ENCODE measurements around the gene SPATS2L. TPM values are rescaled to one million over a fixed set of nuclear protein-coding genes. Genes with fewer than 3 reads are reported as not detected.

Gene SPATS2L
- polyA plus RNA-seq, 4 donors, result 66.7 to 104 (median 96.0) TPM

DNA sequence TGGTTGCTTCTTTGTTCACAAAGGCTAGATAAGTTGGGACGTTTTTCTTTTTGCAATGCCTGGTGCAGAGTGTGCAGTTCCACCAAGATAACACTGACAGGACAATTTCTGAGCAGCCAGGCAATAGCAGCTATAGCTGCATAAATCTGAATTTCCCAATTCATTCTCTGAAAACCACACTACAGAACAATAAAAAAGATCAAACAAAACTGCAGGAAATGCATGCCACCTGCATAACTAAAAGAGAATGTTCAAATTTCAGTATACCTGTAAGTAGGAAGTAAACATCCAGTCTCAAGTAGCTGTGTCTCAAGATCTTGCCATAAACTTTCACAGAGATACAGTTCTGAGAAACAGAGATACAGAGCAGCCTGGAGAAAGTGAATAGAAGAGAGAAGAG is 208.7 kb downstream of the SPATS2L start:
- no peak for DNase-seq
- no peak overlapping the region for H3K27ac ChIP-seq (ENCODE audit: low read depth in 1 of 3, low read length in 2 of 3)
- H3K36me3 ChIP-seq (ENCODE audit: control insufficient read depth in 3 of 3, insufficient read depth in 2 of 3, low read depth in 1 of 3, low read length in 3 of 3), result no peaks in the 10 kb centered on the region
- FAIRE-seq, result no peak
- H3K27me3 ChIP-seq (ENCODE audit: control insufficient read depth in 3 of 3, insufficient read depth in 3 of 3, low read length in 3 of 3), result no peaks in the 10 kb centered on the region
- H3K4me1 ChIP-seq (ENCODE audit: control insufficient read depth in 3 of 3, insufficient read depth in 2 of 3, low read depth in 1 of 3, low read length in 2 of 3), result peaks cover 0 to 5% (median 0%) of the 10 kb centered on the region in 3 donors
- WGBS, 3 donors, result 15 to 17% (median 16%) methylated on average over 1 of the region's 1 CpG
- H3K4me3 ChIP-seq (ENCODE audit: low read depth in 1 of 3, low read length in 3 of 3), result no peak overlapping the region
- peaks cover 0 to 7% of the 10 kb centered on the region in 2 donors for H3K9me3 ChIP-seq (ENCODE audit: control insufficient read depth in 2 of 2, insufficient read depth in 1 of 2, low read depth in 1 of 2, low read length in 1 of 2)

DNA sequence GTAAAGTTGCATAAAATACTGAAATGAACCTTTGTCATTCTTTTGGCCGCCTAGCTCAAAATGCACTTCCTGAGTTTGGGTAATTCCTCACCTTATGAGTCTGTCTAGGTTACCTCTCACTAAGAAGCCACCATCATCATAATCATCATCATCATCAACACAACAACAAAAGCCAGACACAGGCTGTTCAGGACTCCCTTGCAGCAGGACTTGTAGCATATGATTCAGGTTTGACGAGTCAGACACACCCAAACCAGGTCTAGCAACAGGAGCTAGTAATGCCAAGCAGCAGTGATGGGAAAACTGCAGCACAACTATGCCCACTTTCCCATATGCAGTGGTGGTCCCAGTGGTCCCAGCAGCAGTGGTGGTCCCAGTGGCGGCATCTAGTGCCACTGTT is 216.7 kb downstream of the SPATS2L start:
- H3K27ac ChIP-seq (ENCODE audit: low read depth in 1 of 3, low read length in 2 of 3), result peak overlapping the region in 1 of 3 donors; percentile 14
- no peak overlapping the region for H3K4me3 ChIP-seq (ENCODE audit: low read depth in 1 of 3, low read length in 3 of 3)
- H3K9me3 ChIP-seq (ENCODE audit: control insufficient read depth in 2 of 2, insufficient read depth in 1 of 2, low read depth in 1 of 2, low read length in 1 of 2), result no peaks in the 10 kb centered on the region
- H3K27me3 ChIP-seq (ENCODE audit: control insufficient read depth in 3 of 3, insufficient read depth in 3 of 3, low read length in 3 of 3), result no peaks in the 10 kb centered on the region
- H3K4me1 ChIP-seq (ENCODE audit: control insufficient read depth in 3 of 3, insufficient read depth in 2 of 3, low read depth in 1 of 3, low read length in 2 of 3), result peaks cover 1 to 15% (median 4%) of the 10 kb centered on the region in 3 donors
- peak; percentile 5 to 43 for DNase-seq
- no peaks in the 10 kb centered on the region for H3K36me3 ChIP-seq (ENCODE audit: control insufficient read depth in 3 of 3, insufficient read depth in 2 of 3, low read depth in 1 of 3, low read length in 3 of 3)
- no peak for FAIRE-seq
- 58 to 74% (median 71%) methylated on average over 3 of the region's 3 CpGs for WGBS, 3 donors

DNA sequence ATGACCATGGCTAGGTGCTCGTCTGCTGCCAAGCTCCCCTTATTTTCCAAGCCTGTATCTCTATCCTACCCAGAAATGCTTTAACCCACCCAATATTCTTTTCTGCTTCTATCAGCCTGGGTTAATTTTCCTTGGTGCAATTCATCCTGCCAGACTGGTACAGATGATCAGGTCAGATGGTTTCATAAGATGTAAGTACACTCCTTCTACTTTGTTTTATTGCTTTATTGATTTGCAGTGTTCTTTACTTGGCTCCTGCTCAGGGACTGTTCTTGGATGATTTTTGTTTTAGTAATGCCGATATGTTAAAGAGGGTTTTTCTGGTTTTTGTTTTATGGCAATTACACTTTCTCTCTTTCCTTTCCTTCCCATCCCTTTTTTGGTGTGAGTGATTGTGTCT is 217.1 kb downstream of the SPATS2L start:
- peaks cover 1 to 15% (median 4%) of the 10 kb centered on the region in 3 donors for H3K4me1 ChIP-seq (ENCODE audit: control insufficient read depth in 3 of 3, insufficient read depth in 2 of 3, low read depth in 1 of 3, low read length in 2 of 3)
- FAIRE-seq, result no peak
- no peak overlapping the region for H3K4me3 ChIP-seq (ENCODE audit: low read depth in 1 of 3, low read length in 3 of 3)
- peak overlapping the region in 1 of 3 donors; percentile 14 for H3K27ac ChIP-seq (ENCODE audit: low read depth in 1 of 3, low read length in 2 of 3)
- WGBS, 3 donors, result 21 to 49% (median 39%) methylated on average over 2 of the region's 2 CpGs
- DNase-seq, result peak; percentile 12 to 66
- H3K27me3 ChIP-seq (ENCODE audit: control insufficient read depth in 3 of 3, insufficient read depth in 3 of 3, low read length in 3 of 3), result no peaks in the 10 kb centered on the region
- no peaks in the 10 kb centered on the region for H3K36me3 ChIP-seq (ENCODE audit: control insufficient read depth in 3 of 3, insufficient read depth in 2 of 3, low read depth in 1 of 3, low read length in 3 of 3)
- no peaks in the 10 kb centered on the region for H3K9me3 ChIP-seq (ENCODE audit: control insufficient read depth in 2 of 2, insufficient read depth in 1 of 2, low read depth in 1 of 2, low read length in 1 of 2)

DNA sequence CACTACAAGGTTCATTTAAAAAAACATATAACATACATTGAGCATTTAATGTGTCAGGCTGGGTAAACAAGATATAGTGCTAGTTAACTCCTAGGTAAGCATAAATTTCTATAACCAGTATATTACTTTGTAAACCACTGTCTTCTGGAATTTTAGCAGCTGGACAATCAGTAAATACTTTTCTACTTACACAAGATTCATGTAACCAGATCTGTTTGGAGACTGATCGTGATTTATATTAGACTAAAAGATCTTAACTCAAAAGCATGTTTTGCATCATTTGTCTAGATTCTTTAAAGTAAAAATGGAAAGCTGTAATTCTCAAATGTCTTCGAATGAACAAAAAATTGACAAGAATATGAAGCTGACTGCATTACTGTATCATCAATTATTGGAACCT is 218.6 kb downstream of the SPATS2L start:
- Histone ChIP-seq H3K4me1 (ENCODE audit: control insufficient read depth in 3 of 3, insufficient read depth in 2 of 3, low read depth in 1 of 3, low read length in 2 of 3) (peaks cover 1 to 15% (median 4%) of the 10 kb centered on the region in 3 donors), H3K9me3 (ENCODE audit: control insufficient read depth in 2 of 2, insufficient read depth in 1 of 2, low read depth in 1 of 2, low read length in 1 of 2) (no peaks in the 10 kb centered on the region), H3K27me3 (ENCODE audit: control insufficient read depth in 3 of 3, insufficient read depth in 3 of 3, low read length in 3 of 3) (no peaks in the 10 kb centered on the region), H3K4me3 (ENCODE audit: low read depth in 1 of 3, low read length in 3 of 3) (no peak overlapping the region), H3K27ac (ENCODE audit: low read depth in 1 of 3, low read length in 2 of 3) (no peak overlapping the region), H3K36me3 (ENCODE audit: control insufficient read depth in 3 of 3, insufficient read depth in 2 of 3, low read depth in 1 of 3, low read length in 3 of 3) (no peaks in the 10 kb centered on the region)
- 27 to 45% (median 35%) methylated on average over 2 of the region's 2 CpGs for WGBS, 3 donors
- FAIRE-seq (no peak), DNase-seq (no peak)

GRCh38 chr2:200525551-200525881 is 219.0 kb downstream of the SPATS2L start:
- WGBS, 3 donors, result 16% methylated on average over 7 of the region's 7 CpGs
- Histone ChIP-seq H3K36me3 (ENCODE audit: control insufficient read depth in 3 of 3, insufficient read depth in 2 of 3, low read depth in 1 of 3, low read length in 3 of 3) (no peaks in the 10 kb centered on the region), H3K4me1 (ENCODE audit: control insufficient read depth in 3 of 3, insufficient read depth in 2 of 3, low read depth in 1 of 3, low read length in 2 of 3) (peaks cover 1 to 15% (median 4%) of the 10 kb centered on the region in 3 donors), H3K27ac (ENCODE audit: low read depth in 1 of 3, low read length in 2 of 3) (peak overlapping the region in 2 of 3 donors; percentile 69), H3K4me3 (ENCODE audit: low read depth in 1 of 3, low read length in 3 of 3) (peak overlapping the region; percentile 71 to 80 (median 80)), H3K9me3 (ENCODE audit: control insufficient read depth in 2 of 2, insufficient read depth in 1 of 2, low read depth in 1 of 2, low read length in 1 of 2) (no peaks in the 10 kb centered on the region), H3K27me3 (ENCODE audit: control insufficient read depth in 3 of 3, insufficient read depth in 3 of 3, low read length in 3 of 3) (no peaks in the 10 kb centered on the region)
- FAIRE-seq, result no peak
- DNase-seq, result no peak

DNA sequence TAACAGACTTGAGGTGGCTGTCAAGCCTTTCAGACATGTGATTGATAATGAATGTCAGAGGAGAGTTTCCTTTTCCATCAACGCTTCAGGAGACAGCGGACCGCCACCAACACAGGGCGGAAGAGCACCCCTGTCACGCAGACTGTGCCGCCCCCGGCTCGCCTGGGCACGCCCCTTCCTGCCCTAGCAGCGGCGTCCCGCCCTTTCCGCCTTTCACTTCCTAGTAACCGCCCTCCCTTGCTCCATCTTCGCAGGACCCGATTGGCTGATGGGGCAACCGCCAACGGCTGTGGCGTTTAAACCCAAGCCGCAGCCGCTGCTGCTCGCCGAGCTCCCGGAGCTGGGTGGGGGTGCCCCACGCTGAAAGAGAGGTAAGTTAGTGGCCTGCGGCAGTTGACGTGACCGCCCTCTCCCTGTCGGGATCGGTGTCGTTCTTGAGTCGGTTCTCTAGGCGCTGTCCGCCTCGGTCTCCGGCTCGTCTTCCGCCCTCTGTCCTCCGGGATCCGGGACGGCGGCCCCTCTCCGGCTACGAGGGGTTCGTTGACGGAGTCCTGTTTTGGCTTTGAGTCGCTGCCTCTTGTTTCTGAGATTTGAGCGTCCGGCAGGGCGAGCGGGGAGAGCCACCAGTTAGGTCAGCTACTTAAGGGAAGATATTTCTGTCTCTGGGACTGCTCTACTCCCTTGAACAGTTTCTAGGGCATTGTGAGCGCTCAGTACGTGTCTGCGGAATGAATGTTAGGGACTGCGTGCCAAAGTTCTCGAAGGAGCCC is 219.6 kb downstream of the SPATS2L start, which contains the start of gene SGO2:
Gene SGO2, plus strand, starts transcription at position 326 of the 770 bp plus-strand sequence. CDS start 6,769 bp downstream, outside the sequence.
- Histone ChIP-seq H3K27me3 (ENCODE audit: control insufficient read depth in 3 of 3, insufficient read depth in 3 of 3, low read length in 3 of 3) (no peaks in the 10 kb centered on the region), H3K27ac (ENCODE audit: low read depth in 1 of 3, low read length in 2 of 3) (peak within 1 kb of the TSS in 2 of 3 donors; percentile 69), H3K36me3 (ENCODE audit: control insufficient read depth in 3 of 3, insufficient read depth in 2 of 3, low read depth in 1 of 3, low read length in 3 of 3) (no peaks in the 10 kb centered on the region), H3K4me1 (ENCODE audit: control insufficient read depth in 3 of 3, insufficient read depth in 2 of 3, low read depth in 1 of 3, low read length in 2 of 3) (peaks cover 1 to 15% (median 4%) of the 10 kb centered on the region in 3 donors), H3K4me3 (ENCODE audit: low read depth in 1 of 3, low read length in 3 of 3) (peak within 1 kb of the TSS; percentile 71 to 80 (median 80)), H3K9me3 (ENCODE audit: control insufficient read depth in 2 of 2, insufficient read depth in 1 of 2, low read depth in 1 of 2, low read length in 1 of 2) (no peaks in the 10 kb centered on the region)
- no peak for FAIRE-seq
- 0 to 1% (median 0%) methylated on average over 56 of the region's 56 CpGs for WGBS, 3 donors
- DNase-seq, result peak; percentile 96

DNA sequence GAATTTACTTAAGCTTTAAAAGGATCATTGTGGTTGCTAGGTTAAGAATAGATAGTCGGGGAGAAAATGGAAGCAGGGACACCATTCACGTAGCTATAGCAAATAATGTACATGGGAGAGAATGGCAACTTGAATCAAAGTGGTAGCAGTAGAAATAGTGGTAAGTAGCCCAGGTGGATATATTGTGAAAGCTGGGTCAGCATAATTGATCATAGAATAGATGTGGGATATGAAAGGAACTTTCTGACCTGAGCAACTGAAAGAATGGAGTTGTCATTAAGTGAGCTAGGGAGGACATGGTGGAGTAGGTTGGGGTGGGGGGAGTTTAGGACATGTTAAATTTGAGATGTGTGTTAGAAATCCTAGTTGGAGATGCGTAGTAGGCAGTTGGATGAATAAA is 221.7 kb downstream of the SPATS2L start:
- DNase-seq (no peak), FAIRE-seq (no peak)
- Histone ChIP-seq H3K4me3 (ENCODE audit: low read depth in 1 of 3, low read length in 3 of 3) (no peak overlapping the region), H3K4me1 (ENCODE audit: control insufficient read depth in 3 of 3, insufficient read depth in 2 of 3, low read depth in 1 of 3, low read length in 2 of 3) (peaks cover 1 to 14% (median 4%) of the 10 kb centered on the region in 3 donors), H3K9me3 (ENCODE audit: control insufficient read depth in 2 of 2, insufficient read depth in 1 of 2, low read depth in 1 of 2, low read length in 1 of 2) (no peaks in the 10 kb centered on the region), H3K27me3 (ENCODE audit: control insufficient read depth in 3 of 3, insufficient read depth in 3 of 3, low read length in 3 of 3) (no peaks in the 10 kb centered on the region), H3K27ac (ENCODE audit: low read depth in 1 of 3, low read length in 2 of 3) (no peak overlapping the region), H3K36me3 (ENCODE audit: control insufficient read depth in 3 of 3, insufficient read depth in 2 of 3, low read depth in 1 of 3, low read length in 3 of 3) (no peaks in the 10 kb centered on the region)
- WGBS, 3 donors, result 60 to 90% (median 87%) methylated on average over 3 of the region's 3 CpGs
